Measurements from ENCODE around the gene GSTK1.

DNA sequence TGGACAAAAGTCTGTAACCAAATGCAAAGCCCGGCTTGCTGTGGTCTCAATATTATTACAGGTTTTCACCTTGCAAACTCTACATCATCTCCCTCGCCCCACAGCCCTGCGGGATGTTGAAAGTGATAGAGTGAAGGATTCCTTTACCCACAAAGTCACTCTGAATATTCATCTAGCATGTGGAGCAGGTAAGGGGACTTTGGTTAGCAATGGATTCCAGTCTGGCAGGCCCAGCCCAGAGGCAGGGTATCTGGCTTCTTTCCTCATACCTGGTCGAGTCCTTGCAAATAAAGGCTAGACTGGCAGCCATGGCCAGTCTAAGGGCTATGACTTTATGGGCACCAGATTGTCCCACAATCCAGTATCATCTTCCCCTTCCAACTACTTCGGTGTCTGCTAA lies 38.2 kb upstream of the GSTK1 start:
- TF ChIP-seq, protein P1, sequence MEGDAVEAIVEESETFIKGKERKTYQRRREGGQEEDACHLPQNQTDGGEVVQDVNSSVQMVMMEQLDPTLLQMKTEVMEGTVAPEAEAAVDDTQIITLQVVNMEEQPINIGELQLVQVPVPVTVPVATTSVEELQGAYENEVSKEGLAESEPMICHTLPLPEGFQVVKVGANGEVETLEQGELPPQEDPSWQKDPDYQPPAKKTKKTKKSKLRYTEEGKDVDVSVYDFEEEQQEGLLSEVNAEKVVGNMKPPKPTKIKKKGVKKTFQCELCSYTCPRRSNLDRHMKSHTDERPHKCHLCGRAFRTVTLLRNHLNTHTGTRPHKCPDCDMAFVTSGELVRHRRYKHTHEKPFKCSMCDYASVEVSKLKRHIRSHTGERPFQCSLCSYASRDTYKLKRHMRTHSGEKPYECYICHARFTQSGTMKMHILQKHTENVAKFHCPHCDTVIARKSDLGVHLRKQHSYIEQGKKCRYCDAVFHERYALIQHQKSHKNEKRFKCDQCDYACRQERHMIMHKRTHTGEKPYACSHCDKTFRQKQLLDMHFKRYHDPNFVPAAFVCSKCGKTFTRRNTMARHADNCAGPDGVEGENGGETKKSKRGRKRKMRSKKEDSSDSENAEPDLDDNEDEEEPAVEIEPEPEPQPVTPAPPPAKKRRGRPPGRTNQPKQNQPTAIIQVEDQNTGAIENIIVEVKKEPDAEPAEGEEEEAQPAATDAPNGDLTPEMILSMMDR (IDR thresholded peaks at IDR 0.05) = no peak
- TF ChIP-seq GABPA (IDR thresholded peaks at IDR 0.05; ENCODE audit: low read depth) = no peak
- no peak for TF ChIP-seq EZH2phosphoT487 (IDR thresholded peaks at IDR 0.05; ENCODE audit: borderline replicate concordance, low read depth)
- TF ChIP-seq POLR2AphosphoS5 (IDR thresholded peaks at IDR 0.05; ENCODE audit: low read depth, low read length) = no peak
- TF ChIP-seq EP300 (IDR thresholded peaks at IDR 0.05; ENCODE audit: borderline replicate concordance in 1 of 2, low read depth in 1 of 2, low read length in 1 of 2) = no peak
- TF ChIP-seq, protein P2, sequence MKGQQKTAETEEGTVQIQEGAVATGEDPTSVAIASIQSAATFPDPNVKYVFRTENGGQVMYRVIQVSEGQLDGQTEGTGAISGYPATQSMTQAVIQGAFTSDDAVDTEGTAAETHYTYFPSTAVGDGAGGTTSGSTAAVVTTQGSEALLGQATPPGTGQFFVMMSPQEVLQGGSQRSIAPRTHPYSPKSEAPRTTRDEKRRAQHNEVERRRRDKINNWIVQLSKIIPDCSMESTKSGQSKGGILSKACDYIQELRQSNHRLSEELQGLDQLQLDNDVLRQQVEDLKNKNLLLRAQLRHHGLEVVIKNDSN (IDR thresholded peaks at IDR 0.05; ENCODE audit: borderline replicate concordance, low read depth) = no peak
- no peak for TF ChIP-seq RCOR1 (IDR thresholded peaks at IDR 0.05; ENCODE audit: low read length)
- TF ChIP-seq NRF1 (IDR thresholded peaks at IDR 0.05; ENCODE audit: low read depth, low read length) = no peak
